Stromal cell of bone marrow (primary cell): Measurements from ENCODE around the gene SSTR5.
"Not testable (repeated sequence)": the region's sequence is repeated elsewhere in the genome, so short reads cannot be mapped to it uniquely, and the experiment has no call there.

Experiments used
- DNase-seq: peaks from one replicate; pipeline ENCODE4 v3.0.0-alpha.2; 2012; ENCODE audit warnings: low read depth

The SSTR5 gene

DNA sequence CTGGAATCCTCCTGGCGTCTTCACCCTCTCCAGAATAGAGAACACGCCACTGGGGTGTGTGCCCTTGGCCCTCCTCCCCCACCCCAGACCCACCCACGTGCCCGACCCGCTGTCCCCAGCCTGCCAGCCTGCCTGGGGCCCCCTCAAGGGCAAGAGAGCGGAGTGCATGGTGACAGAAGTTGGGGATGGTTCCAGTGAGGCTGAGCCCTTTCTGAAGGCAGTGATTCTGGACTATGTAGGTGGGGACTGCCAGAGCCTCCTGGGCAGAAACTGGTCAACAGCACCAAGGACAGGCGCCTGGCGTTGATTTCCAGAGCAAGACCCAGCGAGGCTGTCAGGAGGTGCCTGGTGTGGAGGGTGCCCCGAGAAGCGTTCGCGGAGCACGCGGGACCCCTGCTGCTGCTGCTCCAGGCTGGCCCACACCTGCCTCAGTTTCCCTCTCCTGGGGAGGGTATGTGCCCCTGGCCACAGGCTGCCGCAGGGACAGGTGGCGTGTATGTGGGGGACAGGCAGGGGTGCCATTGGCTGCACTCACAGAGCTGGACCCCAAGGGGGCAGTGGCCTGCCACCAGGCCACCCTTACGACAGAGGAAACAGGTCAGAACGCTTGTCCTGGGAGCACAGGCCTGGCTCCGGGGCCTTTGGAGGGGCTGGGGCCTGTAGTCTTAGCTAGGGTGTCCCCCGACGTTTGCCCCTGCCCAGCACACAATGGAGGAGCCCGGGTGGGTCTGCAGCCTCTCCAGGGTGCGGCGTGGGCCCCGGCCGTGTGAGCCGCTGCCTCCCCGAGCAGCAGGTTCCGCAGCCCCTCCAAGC lies 1.2 kb downstream of the SSTR5 start:
- DNase-seq, result no peak

DNA sequence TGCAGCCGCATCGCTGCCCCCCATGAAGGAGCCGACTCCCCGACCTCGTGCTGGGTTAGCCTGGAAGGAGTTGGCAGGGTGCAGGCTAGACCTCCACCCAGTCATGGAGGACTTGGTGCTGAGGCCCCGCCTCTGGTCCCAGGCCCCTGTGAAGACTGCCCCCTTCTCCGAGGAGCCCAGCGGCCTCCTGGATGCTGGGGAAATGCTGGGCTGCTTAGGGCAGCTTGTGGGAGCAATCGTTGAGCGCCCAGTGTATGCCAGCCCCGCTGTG lies 1.8 kb downstream of the SSTR5 start:
- no peak for DNase-seq

DNA sequence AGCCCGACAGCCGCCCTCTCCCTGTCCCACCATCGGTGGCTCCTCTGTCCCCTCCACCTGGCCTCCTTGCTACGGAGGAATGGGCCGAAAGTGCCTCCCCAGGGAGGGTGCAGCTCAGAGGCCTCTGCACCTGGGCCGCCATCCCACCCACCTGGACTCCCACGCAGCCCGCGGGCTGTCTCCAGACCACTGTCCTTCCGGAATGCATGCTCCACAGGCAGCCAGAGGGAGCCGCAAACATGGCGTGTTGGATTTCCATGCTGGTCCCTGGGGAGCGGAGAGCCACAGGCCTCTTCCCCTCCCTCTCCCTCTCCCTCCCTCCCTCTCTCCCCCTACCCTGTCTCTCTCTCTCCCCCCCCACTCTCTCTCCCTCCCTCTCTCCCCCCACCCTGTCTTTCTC lies 3.0 kb downstream of the SSTR5 start:
- DNase-seq, result no peak

DNA sequence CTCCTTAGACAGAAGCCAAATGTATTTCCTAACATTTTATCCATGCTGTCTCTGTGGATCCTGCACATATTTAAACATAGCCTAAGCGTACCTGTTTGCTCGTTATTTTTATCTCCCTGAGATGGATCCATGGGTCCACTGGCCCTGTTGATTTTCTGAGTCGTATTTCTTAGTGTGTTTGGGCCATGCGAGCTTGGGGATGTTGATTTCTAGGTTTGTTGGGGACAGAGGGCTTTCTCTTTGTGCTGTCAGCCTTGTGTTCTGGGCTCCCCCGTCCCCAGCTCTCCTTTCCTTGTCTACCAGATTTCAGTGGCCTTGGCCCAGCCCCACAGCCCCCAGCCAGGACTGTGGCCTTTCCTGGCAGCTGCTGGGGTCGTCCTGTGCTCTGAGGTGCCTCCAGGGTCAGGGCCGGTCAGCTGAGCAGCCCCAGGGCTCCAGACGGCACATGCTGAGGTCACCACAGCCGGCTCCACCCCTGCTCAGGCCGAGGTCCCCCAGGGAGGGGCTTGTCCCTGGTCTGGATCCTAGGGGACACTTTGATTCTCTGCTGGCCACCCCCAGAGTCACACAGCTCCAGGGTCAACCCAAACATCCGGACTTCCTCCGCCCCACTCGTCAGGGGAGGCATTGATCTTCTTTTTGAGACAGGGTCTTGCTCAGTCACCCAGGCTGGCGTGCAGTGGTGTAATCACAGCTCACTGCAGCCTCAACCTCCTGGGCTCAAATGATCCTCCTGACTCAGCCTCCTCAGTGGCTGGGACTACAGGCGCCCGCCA lies 4.4 kb downstream of the SSTR5 start:
- no peak for DNase-seq

DNA sequence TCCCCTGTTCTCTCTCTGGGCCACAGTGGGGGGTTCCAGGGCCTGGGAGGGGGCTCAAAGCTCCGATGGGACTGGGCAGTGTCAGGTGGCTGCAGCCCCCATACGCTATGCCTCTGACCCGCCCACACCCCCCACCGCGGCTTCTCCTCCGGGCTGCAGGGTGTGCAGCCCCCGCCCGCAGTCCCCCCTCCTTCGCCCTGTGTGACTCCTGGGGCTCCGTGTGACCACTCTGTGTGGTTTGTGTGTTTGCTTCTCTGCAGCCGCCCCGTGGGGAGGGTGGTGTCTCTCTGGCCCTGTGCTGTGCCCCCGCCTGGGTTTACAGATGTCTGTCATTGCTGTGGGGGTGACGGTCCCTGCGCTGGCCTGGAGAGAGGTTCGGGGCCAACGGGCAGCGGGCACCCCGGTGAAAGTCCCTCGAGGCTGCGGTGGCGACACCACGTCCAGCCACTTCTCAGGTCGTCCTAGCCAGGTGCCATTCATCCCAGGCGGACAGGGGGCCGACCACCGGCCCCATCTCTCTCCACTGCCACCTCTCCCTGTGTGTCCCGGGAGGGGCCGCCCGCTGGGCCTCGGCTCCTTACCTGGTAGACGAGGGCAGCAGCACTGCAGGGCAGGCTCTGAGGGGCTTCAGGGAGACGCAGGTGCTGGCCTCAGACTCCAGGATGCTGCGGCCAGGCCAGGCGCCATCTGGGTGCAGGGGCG lies 5.5 kb downstream of the SSTR5 start:
- DNase-seq, result no peak

DNA sequence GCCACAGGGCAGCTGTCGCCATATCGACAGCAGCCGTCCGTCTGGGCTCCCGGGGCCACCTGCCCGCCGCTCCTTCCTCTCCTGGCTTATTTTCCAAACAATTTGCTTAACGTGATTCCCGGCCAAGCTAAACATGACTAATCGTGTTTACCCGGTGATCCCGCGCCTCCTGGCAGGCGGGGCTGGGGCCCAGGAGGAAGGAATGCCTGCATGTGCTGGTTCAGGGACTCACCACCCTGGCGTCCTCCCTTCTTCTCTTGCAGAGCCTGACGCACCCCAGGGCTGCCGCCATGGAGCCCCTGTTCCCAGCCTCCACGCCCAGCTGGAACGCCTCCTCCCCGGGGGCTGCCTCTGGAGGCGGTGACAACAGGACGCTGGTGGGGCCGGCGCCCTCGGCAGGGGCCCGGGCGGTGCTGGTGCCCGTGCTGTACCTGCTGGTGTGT lies 6.1 kb downstream of the SSTR5 start:
- no peak for DNase-seq

DNA sequence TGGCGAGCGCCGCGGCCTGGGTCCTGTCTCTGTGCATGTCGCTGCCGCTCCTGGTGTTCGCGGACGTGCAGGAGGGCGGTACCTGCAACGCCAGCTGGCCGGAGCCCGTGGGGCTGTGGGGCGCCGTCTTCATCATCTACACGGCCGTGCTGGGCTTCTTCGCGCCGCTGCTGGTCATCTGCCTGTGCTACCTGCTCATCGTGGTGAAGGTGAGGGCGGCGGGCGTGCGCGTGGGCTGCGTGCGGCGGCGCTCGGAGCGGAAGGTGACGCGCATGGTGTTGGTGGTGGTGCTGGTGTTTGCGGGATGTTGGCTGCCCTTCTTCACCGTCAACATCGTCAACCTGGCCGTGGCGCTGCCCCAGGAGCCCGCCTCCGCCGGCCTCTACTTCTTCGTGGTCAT lies 6.8 kb downstream of the SSTR5 start:
- no peak for DNase-seq

DNA sequence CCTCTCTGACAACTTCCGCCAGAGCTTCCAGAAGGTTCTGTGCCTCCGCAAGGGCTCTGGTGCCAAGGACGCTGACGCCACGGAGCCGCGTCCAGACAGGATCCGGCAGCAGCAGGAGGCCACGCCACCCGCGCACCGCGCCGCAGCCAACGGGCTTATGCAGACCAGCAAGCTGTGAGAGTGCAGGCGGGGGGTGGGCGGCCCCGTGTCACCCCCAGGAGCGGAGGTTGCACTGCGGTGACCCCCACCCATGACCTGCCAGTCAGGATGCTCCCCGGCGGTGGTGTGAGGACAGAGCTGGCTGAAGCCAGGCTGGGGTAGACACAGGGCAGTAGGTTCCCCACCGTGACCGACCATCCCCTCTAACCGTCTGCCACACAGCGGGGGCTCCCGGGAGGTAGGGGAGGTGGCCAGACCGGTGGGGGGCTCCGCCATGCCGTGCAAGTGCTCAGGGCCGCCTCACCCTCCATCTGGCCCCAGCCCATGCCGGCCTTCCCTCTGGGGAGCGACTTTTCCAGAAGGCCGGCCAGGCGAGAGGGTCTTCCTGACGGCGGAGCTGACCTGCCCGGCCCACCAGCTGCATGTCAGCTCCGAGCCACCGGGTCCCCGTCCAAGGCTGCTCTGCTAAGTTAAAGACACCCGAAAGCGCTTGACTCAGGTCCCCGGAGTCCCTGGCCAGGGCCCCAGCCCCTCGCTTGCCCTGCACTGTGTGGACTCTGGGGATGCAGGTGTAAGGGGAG lies 7.4 kb downstream of the SSTR5 start:
- no peak for DNase-seq

DNA sequence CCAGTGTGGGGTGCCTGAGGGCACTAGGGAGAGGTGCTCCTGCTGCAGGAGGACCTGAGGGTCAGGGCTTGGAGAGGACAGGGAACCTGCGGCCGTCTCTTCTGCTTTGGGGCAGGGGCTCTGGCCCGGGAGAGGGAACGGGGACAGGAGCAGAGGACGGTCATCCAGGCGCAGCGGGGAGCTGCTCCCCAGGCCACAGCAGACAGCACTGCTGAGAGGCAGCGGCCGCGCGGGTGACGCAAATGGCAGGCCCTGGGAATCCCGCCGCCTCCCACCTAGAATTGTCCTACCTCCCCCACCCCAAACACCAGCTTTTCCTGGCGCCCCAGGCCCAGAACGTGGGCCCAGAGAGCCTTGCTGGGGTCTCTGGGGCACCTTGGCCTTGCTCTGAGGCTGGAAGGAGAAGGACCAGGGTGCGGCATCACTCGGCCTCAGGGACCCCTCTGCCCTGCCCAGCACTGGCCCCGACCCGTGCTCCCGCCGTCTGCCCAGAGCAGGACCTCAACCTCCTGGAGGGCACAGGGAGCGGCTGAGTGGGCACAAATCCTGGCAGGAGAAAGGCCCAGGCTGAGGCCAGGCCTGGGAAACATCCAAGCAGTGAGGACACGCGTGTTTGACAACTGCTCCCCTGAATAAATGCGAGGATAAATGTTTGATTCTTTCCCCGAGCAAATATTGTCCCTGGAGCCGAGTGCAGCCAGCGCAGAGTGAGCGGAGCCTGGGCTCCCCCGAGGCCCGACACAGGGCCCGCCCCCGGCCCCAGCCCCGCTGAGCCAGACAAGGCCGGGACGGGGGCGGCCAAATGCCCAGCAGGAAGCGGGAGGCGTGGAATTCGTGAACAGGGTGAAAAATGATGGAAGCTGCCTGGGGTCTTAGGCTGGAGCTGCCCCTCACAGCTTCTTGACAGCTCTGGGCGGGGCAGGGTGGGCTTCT lies 8.5 kb downstream of the SSTR5 start:
- no peak for DNase-seq

DNA sequence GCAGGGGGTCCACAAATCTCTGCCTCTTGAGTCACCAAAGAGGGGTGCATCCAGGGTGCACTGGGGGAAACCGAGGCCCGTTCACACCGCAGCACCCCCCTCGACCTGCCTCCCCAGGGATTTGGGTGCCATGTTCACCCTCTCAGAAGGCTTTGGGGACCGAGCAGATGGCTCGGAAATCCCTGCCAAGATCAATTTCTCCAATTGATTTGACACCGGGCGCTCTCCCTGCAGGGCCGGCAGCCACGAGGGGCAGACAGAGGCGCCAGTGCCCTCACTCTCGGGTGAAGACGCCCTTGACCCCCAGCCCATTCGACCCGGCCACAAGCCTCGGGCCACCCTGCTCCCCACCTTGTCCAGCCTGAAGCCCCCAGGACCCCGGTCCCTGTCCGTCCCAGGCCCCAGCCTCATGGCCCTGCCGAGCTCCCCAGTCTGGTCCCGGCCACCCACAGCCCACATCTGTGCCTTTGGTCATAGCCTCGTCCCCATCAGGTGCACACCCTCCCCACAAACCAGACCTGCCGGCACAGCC lies 9.3 kb downstream of the SSTR5 start:
- no peak for DNase-seq

DNA sequence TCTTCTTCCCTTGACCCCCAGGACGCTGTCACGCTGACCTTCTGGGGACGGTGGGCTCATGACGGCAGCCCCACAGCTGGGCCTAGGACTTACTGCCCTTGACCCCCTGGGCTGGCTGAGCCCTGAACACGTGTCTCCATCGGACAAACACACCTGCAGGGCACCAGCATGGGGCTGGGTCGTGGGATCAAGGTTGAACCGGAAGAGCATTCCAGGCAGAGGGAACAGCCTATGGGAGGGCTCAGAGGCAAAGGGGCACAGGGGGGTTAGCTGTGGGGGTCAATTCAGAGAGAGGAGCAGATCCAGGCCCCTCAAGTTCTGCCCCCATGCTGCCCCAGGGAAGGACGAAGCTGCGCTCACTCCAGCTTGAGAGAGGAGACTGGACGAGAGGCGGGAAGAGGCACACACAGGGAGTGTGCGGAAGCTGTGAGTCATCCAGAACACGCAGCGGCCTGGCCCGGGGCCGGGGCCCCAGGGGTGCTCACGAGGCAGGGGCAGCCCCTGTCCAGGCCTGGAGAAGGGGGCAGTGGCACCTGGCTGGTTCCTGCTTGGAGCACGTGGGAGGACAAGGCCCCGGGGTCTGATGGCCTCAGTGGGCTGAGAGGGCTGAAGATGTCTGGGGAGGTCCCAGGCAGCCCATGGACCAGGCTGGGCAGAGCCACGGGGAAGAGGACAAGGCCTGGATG lies 9.9 kb downstream of the SSTR5 start:
- DNase-seq, result no peak

DNA sequence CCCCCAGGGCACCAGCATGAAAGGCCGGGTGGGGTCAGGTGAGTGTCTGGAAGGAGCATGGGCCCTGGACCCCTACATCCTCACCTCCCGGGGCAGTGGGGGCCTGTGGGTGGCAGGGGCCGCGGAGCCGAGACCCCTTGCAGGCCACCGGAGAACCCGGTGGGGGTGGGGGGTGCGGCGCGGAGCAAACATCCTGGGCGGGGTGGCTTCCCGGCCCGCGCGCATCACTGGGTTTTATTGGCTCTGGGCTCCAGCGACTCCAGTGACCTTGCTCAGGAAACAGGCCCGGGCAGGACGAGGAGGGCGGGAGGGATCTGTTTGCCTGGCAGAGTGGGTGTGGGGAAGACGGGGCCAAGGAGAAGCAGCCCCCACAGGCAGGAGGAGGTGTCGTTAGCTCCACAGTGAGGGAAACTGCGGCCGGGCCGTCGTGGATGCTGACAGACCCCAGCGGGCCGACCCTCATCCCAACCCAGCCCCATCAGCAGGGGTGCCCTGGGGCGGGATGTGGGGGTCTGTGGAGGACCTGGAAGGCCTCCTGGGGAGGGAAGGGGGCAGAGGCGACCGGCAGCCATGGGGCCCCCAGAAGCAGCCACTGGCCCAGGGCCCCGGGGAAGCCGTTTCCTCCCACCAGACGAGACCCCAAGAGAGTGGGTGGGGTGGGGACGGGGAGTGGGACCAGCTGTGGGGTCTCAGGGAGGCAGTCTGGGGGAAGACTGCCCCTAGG lies 10.6 kb downstream of the SSTR5 start:
- DNase-seq, result no peak

DNA sequence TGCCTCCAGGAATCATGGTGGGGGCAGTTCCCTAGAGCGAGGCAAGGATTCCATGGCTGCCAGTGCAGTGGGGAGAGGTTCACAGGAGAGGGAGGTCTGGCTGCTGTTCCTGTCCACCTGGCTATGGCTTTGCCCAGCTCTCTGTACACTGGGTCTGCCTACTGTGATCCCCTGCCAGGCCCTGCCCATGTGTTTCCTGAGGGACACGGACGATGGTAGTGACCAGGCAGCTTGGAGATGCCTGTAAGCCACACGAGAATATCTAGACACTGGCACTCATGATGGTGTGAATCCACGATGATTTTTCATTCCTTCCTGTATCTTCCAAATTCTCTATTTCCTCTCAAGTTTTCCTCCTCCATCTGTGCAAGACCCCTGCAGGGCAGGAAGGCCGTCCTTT lies 12.4 kb downstream of the SSTR5 start:
- no peak for DNase-seq

DNA sequence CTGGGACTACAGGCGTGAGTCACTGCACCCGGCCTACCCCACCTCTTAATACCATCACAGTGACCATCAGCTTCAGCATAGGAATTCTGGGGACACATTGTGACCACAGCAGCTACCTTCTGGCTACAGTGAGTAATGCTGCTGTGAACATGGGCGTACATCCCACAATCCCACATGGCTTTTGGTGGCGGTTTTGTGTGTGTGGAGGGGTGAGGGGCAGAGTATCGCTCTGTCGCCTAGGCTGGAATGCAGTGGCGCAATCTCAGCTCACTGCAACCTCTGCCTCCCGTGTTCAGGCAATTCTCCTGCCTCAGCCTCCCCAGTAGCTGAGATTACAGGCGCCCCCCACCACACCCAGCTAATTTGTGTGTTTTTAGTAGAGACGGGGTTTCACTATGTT lies 13.9 kb downstream of the SSTR5 start:
- not testable (repeated sequence) for DNase-seq

DNA sequence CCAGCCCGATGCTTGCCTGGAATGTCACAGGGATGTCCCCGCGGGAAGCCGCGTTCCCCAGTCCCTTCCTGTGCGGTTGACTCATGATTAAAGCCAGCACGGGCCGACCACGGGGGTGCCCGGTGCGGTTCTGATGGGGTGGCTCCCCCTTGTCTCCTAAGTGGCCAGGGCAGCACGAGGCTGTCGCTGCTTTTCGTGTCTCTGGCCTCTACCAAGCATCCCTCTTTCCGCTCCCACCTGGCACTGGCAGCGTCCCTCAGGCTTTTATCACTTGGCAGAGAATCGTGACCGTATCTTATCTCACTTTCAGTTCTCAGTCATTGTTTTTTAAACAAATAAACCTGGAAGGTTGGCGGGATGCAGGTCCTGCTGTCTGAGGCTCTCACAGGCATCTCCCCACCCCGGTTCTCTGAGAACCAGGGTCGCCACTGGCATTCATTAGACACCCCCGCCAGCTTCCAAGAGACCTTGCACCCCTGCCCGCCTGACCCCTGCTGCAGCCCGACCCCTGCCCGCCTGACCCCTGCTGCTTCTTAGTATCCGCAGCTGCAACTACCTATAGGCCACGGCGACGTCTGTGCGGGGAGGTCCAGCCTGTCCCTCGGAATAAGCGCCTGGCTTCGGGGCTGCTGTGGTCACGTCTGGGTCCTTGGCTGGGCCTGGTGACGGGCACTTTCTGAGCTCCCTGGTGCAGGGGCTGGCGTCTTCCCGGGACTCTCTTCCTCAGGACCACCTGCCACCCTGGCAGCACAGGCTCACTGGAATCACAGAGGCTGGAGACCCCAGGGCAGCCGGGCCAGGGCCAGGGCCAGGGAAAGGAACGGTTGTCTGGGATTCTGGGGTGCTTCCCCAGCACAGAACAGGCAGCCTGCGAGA lies 16.0 kb downstream of the SSTR5 start:
- no peak for DNase-seq

DNA sequence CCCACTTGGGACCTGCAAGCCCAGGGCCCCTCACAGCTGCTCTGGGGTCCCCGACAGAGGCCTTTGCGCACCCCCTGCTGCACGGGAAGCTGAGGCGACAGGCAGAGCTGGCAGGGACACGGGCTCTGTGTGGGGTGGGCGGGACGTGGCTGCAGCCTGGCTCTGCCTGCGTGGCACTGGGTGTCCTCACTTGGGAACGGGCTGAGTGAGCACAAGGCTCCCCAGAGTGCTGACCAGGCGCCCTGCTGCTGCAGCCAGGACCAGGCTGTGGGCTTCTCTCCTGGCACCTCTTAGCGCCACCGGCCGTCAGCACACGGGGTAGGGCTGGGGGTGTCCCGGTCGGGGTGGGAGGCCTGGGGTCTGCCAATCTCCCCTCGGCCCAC lies 16.9 kb downstream of the SSTR5 start:
- DNase-seq, result no peak

DNA sequence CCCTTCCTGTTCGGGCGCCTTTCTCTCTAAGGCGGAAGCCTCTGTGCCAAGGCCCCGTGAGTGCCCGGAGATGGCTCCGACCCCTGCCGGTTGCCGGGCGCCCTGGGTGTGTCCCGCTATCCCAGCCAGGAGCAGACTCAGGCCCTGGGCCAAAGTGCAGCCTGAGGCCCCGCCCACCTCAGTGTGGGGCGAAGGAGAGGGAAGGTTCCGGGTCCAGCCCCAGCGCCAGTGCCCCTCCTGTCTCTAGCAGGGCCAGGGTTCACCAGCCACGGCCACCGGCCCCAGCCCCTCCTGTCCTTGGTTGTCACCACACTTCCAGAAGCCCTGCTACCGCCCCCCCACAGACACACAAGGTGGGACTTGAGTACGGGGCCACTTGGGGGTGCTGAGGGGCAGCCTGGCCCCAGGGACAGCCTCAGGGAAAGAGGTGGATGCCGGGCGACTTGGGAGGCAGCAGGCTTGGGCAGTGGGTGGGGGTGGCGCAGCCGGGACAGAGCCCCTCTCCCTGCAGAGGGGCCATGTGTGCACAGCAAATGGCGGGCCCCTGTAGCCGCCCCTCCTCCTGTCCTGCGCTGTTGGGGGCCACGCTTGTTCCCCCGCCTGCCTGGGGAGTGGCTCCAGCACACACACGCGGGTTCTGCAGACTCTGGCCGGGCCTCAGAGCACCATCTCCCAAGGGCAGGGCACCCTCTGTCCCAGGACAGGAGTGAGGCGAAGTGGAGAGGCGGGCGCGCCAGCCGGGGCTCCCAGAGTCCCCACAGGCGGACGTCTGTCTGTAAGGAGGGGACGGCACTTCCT lies 17.5 kb downstream of the SSTR5 start:
- no peak for DNase-seq
